D721Med (cell line): ENCODE results near the gene FBXO10.

Experiments
- DNase-seq: peaks from one replicate; pipeline ENCODE4 v3.0.0; 2011; ENCODE audit warnings: low spot score; ENCODE audit not compliant: insufficient read length
- FAIRE-seq: peaks from 2 replicates; lab custom pipeline; 2011; peaks lifted over from hg19 to GRCh38; lab: Jason Lieb, UNC
- CTCF ChIP-seq: IDR thresholded peaks from 2 replicates; pipeline ENCODE4 v1.5.1; 2012; ENCODE audit warnings: mild to moderate bottlenecking, control low read depth; ENCODE audit not compliant: insufficient read depth; ENCODE audit errors: missing control alignments

The FBXO10 gene

GRCh38 chr9:37575921-37576721 lies at the start of gene FBXO10:
Gene FBXO10 (minus strand): TSS chr9:37576380. CDS start chr9:37541768, 34,612 bp downstream.
- FAIRE-seq (no peak), DNase-seq (peak; percentile 38)
- TF ChIP-seq CTCF, result no peak

- DNase-seq (no peak), FAIRE-seq (no peak)
- no peak for TF ChIP-seq CTCF
These were observed 49.6 kb upstream of the FBXO10 start for GRCh38 chr9:37625758-37626147.

- DNase-seq (no peak), FAIRE-seq (no peak)
These were observed 49.0 kb upstream of the FBXO10 start for GRCh38 chr9:37625036-37625757.

GRCh38 chr9:37624073-37624472 lies 47.9 kb upstream of the FBXO10 start:
- DNase-seq (no peak), FAIRE-seq (no peak)
- TF ChIP-seq CTCF, result no peak

More at GRCh38 chr9:37625036-37625757, 49.0 kb upstream of the FBXO10 start:
- TF ChIP-seq CTCF, result no peak

- no peak for DNase-seq
- FAIRE-seq, result no peak
These were observed 47.1 kb upstream of the FBXO10 start for GRCh38 chr9:37623267-37623666.

GRCh38 chr9:37622462-37622861 lies 46.3 kb upstream of the FBXO10 start:
- no peak for TF ChIP-seq CTCF
- FAIRE-seq (no peak), DNase-seq (no peak)

More at GRCh38 chr9:37623267-37623666, 47.1 kb upstream of the FBXO10 start:
- TF ChIP-seq CTCF, result no peak
